ENCODE data around the gene STAMBPL1. TPM values are rescaled to one million over a fixed set of nuclear protein-coding genes. Genes with fewer than 3 reads are reported as not detected.

The STAMBPL1 gene
- total and polyA plus RNA-seq, 2 experiments from 2014 or later, result 7.9 to 36.0 TPM

DNA sequence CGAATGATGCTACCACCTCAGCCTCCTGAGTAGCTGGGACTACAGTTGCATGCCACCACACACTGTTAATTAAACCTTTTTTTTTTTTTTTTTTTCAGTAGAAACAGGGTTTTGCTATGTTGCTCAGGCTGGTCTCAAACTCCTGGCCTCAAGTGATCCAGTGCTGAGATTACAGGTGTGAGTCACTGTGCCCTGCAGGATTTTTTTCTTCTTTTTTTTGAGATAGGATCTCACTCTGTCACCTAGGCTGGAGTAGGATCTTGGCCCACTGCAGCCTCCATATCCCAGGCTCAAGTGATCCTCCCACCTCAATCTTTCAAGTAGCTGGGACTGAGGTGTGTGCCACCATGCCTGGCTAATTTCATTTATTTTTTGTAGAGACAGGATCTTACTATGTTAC is 66.2 kb downstream of the STAMBPL1 start:
- Histone ChIP-seq H3K4me3 (no peak overlapping the region), H3K27ac (no peak overlapping the region), H3K36me3 (peaks cover 13% of the 10 kb centered on the region), H3K9me3 (ENCODE audit: low read depth) (no peaks in the 10 kb centered on the region), H3K4me1 (ENCODE audit: low read depth) (peaks cover 25% of the 10 kb centered on the region), H3K27me3 (no peaks in the 10 kb centered on the region)
- DNase-seq (ENCODE audit: low read depth in 1 of 2, low spot score in 1 of 2), result no peak
- TF ChIP-seq, protein P1, sequence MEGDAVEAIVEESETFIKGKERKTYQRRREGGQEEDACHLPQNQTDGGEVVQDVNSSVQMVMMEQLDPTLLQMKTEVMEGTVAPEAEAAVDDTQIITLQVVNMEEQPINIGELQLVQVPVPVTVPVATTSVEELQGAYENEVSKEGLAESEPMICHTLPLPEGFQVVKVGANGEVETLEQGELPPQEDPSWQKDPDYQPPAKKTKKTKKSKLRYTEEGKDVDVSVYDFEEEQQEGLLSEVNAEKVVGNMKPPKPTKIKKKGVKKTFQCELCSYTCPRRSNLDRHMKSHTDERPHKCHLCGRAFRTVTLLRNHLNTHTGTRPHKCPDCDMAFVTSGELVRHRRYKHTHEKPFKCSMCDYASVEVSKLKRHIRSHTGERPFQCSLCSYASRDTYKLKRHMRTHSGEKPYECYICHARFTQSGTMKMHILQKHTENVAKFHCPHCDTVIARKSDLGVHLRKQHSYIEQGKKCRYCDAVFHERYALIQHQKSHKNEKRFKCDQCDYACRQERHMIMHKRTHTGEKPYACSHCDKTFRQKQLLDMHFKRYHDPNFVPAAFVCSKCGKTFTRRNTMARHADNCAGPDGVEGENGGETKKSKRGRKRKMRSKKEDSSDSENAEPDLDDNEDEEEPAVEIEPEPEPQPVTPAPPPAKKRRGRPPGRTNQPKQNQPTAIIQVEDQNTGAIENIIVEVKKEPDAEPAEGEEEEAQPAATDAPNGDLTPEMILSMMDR (IDR thresholded peaks at IDR 0.05; ENCODE audit: low read depth, low read length), result no peak

DNA sequence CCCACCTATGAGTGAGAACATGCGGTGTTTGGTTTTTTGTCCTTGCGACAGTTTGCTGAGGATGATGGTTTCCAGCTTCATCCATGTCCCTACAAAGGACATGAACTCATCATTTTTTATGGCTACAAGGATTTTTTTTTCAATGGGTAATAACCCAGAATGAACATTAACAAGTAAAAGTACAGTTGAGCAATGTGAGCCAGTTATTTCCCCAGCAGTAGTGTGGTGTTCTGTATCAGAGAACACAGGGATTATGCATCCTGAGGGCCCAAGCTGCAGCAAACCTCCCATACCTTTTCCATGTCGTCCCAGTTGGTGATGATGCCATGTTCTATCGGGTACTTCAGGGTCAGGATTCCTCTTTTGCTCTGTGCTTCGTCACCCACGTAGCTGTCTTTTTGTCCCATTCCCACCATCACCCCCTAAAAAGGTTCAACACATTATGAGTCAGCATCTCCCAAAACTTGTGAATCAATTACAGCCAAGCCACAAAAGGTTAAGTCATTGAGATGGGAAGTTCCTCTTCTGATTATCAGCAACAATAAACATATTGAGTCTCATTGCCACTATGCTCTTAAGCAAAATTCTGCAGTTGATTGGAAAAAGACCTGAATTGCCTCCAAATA is 67.0 kb downstream of the STAMBPL1 start:
- Histone ChIP-seq H3K27me3 (no peaks in the 10 kb centered on the region), H3K4me3 (no peak overlapping the region), H3K36me3 (peaks cover 13% of the 10 kb centered on the region), H3K27ac (no peak overlapping the region), H3K4me1 (ENCODE audit: low read depth) (peaks cover 34% of the 10 kb centered on the region), H3K9me3 (ENCODE audit: low read depth) (no peaks in the 10 kb centered on the region)
- TF ChIP-seq, protein P1 (IDR thresholded peaks at IDR 0.05; ENCODE audit: low read depth, low read length), result no peak
- DNase-seq (ENCODE audit: low read depth in 1 of 2, low spot score in 1 of 2), result no peak

DNA sequence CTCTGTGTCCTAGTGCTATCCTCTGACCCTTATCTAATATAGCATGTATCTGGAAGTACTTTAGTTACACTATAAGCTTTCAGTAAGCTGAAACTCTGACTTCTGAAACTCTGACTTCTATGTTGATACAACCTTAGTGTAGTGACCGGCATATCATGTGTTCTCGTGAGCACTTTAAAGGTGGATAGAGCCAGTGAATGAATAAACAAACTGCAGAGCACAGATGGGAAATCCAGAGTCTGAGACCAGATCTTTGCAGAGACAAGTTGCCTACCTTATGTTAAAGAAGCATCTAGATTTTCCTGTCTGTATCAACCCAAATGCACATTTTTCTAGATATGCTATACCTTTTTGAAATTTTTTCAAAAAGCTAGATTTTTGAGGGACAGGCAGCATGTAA is 69.0 kb downstream of the STAMBPL1 start:
- no peak for DNase-seq (ENCODE audit: low read depth in 1 of 2, low spot score in 1 of 2)
- H3K36me3 ChIP-seq, result peaks cover 8% of the 10 kb centered on the region
- H3K4me3 ChIP-seq, result no peak overlapping the region
- TF ChIP-seq, protein P1 (IDR thresholded peaks at IDR 0.05; ENCODE audit: low read depth, low read length), result no peak
- no peaks in the 10 kb centered on the region for H3K9me3 ChIP-seq (ENCODE audit: low read depth)
- no peaks in the 10 kb centered on the region for H3K27me3 ChIP-seq
- H3K4me1 ChIP-seq (ENCODE audit: low read depth), result peaks cover 42% of the 10 kb centered on the region
- H3K27ac ChIP-seq, result peak overlapping the region; percentile 39

DNA sequence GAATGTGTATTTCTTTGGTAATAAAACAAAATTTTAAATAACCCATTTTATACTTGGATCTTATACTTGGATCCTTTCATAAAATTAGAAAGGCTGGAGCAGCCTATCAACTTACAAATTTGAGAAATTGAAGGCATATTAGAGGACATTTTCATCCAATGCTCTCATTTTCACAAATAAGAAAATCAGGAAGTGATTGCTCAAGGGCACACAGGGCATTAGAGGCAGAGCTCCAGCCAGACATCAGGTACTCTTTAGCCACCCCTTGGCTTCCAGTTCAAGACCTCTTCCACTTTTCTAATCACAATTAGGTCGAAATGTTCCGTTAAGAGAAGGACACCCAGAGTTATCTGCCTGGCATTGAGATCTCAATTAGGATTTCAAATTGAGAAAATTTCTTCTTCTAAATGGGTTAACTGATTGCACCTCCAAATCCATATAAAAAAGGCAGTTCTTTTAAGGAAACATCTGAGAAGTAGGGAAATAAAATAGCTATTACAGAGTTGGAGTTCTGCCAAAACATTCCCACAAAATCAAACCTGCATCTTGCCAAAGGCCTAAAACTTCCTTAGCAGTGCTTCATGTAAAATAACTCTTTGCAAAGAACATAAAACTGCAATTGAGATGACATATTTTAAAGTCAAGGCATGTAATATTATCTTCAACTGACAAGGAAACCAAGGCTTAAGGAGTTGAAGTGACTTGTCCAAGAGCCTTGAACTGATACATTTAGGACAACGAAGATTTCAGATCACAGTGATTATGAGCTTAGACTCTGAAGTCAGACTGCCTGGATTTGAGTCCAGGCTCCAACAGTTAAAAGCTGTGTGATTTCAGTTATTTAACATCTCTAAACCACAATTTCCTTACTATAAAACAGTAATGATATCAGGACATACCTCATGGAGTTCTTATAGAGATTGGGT is 70.1 kb downstream of the STAMBPL1 start:
- H3K36me3 ChIP-seq, result no peaks in the 10 kb centered on the region
- peak overlapping the region; percentile 97 for H3K27ac ChIP-seq
- no peak for DNase-seq (ENCODE audit: low read depth in 1 of 2, low spot score in 1 of 2)
- H3K4me3 ChIP-seq, result peak overlapping the region; percentile 19
- no peaks in the 10 kb centered on the region for H3K27me3 ChIP-seq
- H3K9me3 ChIP-seq (ENCODE audit: low read depth), result no peaks in the 10 kb centered on the region
- peaks cover 42% of the 10 kb centered on the region for H3K4me1 ChIP-seq (ENCODE audit: low read depth)
- TF ChIP-seq, protein P1 (IDR thresholded peaks at IDR 0.05; ENCODE audit: low read depth, low read length), result no peak

DNA sequence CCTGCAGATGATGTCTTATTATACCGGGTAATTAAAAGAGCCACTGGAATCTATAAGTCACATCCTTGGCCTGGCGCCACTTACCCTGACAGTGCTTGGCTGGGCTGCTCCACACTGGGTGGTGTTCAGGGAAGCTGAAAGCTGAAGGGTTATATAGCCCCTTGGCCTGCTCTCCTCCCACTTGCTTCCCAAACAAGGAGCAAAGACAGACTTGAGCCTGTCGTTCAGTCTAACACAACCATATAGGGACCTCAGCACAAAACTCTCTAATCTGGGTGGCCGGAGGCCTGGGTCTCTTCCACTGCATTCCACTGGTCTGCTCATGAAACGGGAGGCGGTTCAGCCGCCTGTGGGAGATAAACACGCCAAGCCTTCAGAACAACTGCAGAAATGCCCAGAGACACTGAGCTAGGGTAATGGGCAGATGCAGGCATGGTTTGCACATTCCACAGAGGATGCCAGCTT is 72.6 kb downstream of the STAMBPL1 start, which contains the start of gene ACTA2:
TSS of gene ACTA2 (minus strand) at position 127 of the 465 bp plus-strand sequence. CDS start 3,843 bp downstream, outside the sequence.
- DNase-seq (ENCODE audit: low read depth in 1 of 2, low spot score in 1 of 2), result peak; percentile 68 to 85
- Histone ChIP-seq H3K27me3 (no peaks in the 10 kb centered on the region), H3K4me1 (ENCODE audit: low read depth) (peaks cover 42% of the 10 kb centered on the region), H3K9me3 (ENCODE audit: low read depth) (no peaks in the 10 kb centered on the region), H3K36me3 (no peaks in the 10 kb centered on the region), H3K27ac (peak within 1 kb of the TSS; percentile 97), H3K4me3 (peak within 1 kb of the TSS; percentile 19)
- TF ChIP-seq, protein P1 (IDR thresholded peaks at IDR 0.05; ENCODE audit: low read depth, low read length), result no peak
